DOHH2 (cell line): ENCODE measurements around the gene DXO.
A peak's percentile ranks its signal among the peaks of the same experiment; 100 is the strongest.

Experiments
- H3F3A ChIP-seq: fragments of 200-600 bp; sonication (generic), shearing (Covaris generic); 2 replicates; pipeline ENCODE4 v1.6.0; 2016; ENCODE audit warnings: antibody characterized with exemption, mild to moderate bottlenecking; ENCODE audit not compliant: control insufficient read depth, insufficient read depth
- H3K27ac ChIP-seq: fragments of 200-600 bp; sonication (generic); 2 replicates; pipeline ENCODE4 v1.5.1; 2014; ENCODE audit warnings: low read depth, mild to moderate bottlenecking, low read length, moderate library complexity
- H3K27me3 ChIP-seq: fragments of 200-600 bp; sonication (generic); 2 replicates; pipeline ENCODE4 v1.6.1; 2014; ENCODE audit warnings: mild to moderate bottlenecking, low read length, mixed read lengths; ENCODE audit not compliant: control insufficient read depth
- H3K36me3 ChIP-seq: fragments of 200-600 bp; sonication (generic); 2 replicates; pipeline ENCODE4 v1.6.1; 2014; ENCODE audit warnings: mild to moderate bottlenecking, low read length, moderate library complexity, mixed read lengths; ENCODE audit not compliant: control insufficient read depth
- H3K4me1 ChIP-seq: fragments of 200-600 bp; sonication (generic); 2 replicates; pipeline ENCODE4 v1.6.1; 2014; ENCODE audit warnings: mild to moderate bottlenecking, low read length, mixed read lengths; ENCODE audit not compliant: control insufficient read depth
- H3K4me2 ChIP-seq: fragments of 200-600 bp; sonication (generic); 2 replicates; pipeline ENCODE4 v1.6.0; 2014; ENCODE audit warnings: mild to moderate bottlenecking, low read length, moderate library complexity
- H3K4me3 ChIP-seq: fragments of 200-600 bp; sonication (generic); 2 replicates; pipeline ENCODE4 v1.5.1; 2014; ENCODE audit warnings: mild to moderate bottlenecking, low read length, mixed read lengths
- H3K79me2 ChIP-seq: fragments of 200-600 bp; sonication (generic); 2 replicates; pipeline ENCODE4 v1.6.1; 2014; ENCODE audit warnings: mild to moderate bottlenecking, low read length, mixed read lengths; ENCODE audit not compliant: control insufficient read depth
- H3K9me2 ChIP-seq: fragments of 200-600 bp; sonication (generic); replicated peaks from 2 replicates; pipeline ENCODE4 v1.6.1; 2014; ENCODE audit warnings: mild to moderate bottlenecking, low read length, mixed read lengths; ENCODE audit not compliant: control insufficient read depth
- H3K9me3 ChIP-seq: fragments of 200-600 bp; sonication (generic); 2 replicates; pipeline ENCODE4 v1.6.1; 2014; ENCODE audit warnings: antibody characterized with exemption, low read length, mixed read lengths; ENCODE audit not compliant: control insufficient read depth, insufficient read depth
- H4K20me1 ChIP-seq: fragments of 200-600 bp; sonication (generic); 2 replicates; pipeline ENCODE4 v1.6.0; 2014; ENCODE audit warnings: low read depth, mild to moderate bottlenecking, antibody characterized with exemption, low read length, moderate library complexity; ENCODE audit not compliant: control insufficient read depth, insufficient read depth
- EZH2phosphoT487 ChIP-seq: fragments of 200-600 bp; sonication (generic); IDR thresholded peaks from 2 replicates; pipeline ENCODE4 v1.6.1; 2017; ENCODE audit warnings: borderline replicate concordance, mild to moderate bottlenecking, antibody characterized with exemption, low read length, moderate library complexity, mixed read lengths
- TF ChIP-seq, protein P1 (sequence below): fragments of 200-600 bp; sonication (generic); IDR thresholded peaks from one replicate; pipeline ENCODE4 v1.5.1; 2014; ENCODE audit warnings: antibody characterized with exemption, mild to moderate bottlenecking, low read depth, low read length; ENCODE audit not compliant: poor library complexity, severe bottlenecking

DXO gene

DNA sequence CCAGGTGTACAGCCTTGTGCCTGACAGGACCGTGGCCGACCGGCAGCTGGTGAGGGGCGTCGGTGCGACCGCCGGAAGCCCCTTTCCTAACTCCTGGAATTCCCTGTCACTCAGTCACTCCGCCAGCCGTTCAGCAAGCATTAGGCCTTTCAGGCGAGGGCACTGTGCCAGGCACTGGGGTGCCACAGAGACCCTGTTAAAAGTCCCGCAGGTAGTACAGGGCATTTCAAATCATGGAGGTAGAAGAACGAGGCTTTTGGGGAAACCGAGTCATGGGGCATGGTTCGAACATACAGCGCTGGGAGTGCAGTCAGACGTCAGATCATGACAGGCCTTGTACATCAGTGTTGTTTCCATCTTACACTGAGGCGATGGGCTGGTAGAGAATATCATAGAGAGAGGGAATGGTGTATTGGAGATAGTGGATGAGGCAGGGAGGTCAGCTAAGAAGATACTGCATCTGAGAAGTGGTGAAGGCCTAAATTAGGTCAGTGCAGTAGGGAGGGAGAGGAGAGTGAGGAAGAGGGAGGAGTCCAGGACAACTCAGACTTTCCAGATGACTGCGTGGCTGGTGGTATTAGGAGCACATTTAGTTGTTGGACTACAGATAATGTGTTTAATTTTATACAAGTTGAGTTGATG, 892 bp upstream of the DXO start:
- Histone ChIP-seq H3K4me2 (peak overlapping the region; percentile 99), H3K27me3 (no peaks in the 10 kb centered on the region), H3K79me2 (peaks cover 39% of the 10 kb centered on the region), H3K9me3 (no peaks in the 10 kb centered on the region), H3K4me3 (peak overlapping the region; percentile 93), H3K4me1 (peaks cover 30% of the 10 kb centered on the region), H3F3A (peaks cover 3% of the 10 kb centered on the region; the same call in 1 of the 2 replicates), H3K9me2 (no peaks in the 10 kb centered on the region), H3K27ac (peak overlapping the region; percentile 73), H4K20me1 (no peaks in the 10 kb centered on the region), H3K36me3 (peaks cover 38% of the 10 kb centered on the region)
- TF ChIP-seq, protein P1, sequence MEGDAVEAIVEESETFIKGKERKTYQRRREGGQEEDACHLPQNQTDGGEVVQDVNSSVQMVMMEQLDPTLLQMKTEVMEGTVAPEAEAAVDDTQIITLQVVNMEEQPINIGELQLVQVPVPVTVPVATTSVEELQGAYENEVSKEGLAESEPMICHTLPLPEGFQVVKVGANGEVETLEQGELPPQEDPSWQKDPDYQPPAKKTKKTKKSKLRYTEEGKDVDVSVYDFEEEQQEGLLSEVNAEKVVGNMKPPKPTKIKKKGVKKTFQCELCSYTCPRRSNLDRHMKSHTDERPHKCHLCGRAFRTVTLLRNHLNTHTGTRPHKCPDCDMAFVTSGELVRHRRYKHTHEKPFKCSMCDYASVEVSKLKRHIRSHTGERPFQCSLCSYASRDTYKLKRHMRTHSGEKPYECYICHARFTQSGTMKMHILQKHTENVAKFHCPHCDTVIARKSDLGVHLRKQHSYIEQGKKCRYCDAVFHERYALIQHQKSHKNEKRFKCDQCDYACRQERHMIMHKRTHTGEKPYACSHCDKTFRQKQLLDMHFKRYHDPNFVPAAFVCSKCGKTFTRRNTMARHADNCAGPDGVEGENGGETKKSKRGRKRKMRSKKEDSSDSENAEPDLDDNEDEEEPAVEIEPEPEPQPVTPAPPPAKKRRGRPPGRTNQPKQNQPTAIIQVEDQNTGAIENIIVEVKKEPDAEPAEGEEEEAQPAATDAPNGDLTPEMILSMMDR: no peak

GRCh38 chr6:31971279-31971992, 502 bp downstream of the DXO start:
- TF ChIP-seq EZH2phosphoT487: no peak
- TF ChIP-seq, protein P1: no peak
- no peaks in the 10 kb centered on the region for H3K9me3 ChIP-seq
- peak overlapping the region; percentile 99 for H3K4me2 ChIP-seq
- peak overlapping the region; percentile 73 for H3K27ac ChIP-seq
- H4K20me1 ChIP-seq: no peaks in the 10 kb centered on the region
- H3K4me1 ChIP-seq: peaks cover 30% of the 10 kb centered on the region
- H3K36me3 ChIP-seq: peaks cover 52% of the 10 kb centered on the region
- peaks cover 3% of the 10 kb centered on the region; the same call in 1 of the 2 replicates for H3F3A ChIP-seq
- H3K27me3 ChIP-seq: no peaks in the 10 kb centered on the region
- H3K4me3 ChIP-seq: peak overlapping the region; percentile 93
- peaks cover 39% of the 10 kb centered on the region for H3K79me2 ChIP-seq
- H3K9me2 ChIP-seq: no peaks in the 10 kb centered on the region

- no peak for TF ChIP-seq EZH2phosphoT487
- TF ChIP-seq, protein P1: no peak
- peaks cover 39% of the 10 kb centered on the region for H3K79me2 ChIP-seq
These were observed 1.2 kb downstream of the DXO start for GRCh38 chr6:31970604-31971271.

More at GRCh38 chr6:31970604-31971271, 1.2 kb downstream of the DXO start:
- Histone ChIP-seq H3F3A (peaks cover 3% of the 10 kb centered on the region; the same call in 1 of the 2 replicates), H4K20me1 (no peaks in the 10 kb centered on the region), H3K9me3 (no peaks in the 10 kb centered on the region), H3K4me3 (peak overlapping the region; percentile 93), H3K27me3 (no peaks in the 10 kb centered on the region), H3K36me3 (peaks cover 59% of the 10 kb centered on the region), H3K9me2 (no peaks in the 10 kb centered on the region), H3K27ac (no peak overlapping the region), H3K4me2 (peak overlapping the region; percentile 99), H3K4me1 (peaks cover 30% of the 10 kb centered on the region)
